Measurements from ENCODE around the gene CACNB3. TPM values are rescaled to one million over a fixed set of nuclear protein-coding genes. Genes with fewer than 3 reads are reported as not detected.

CACNB3 gene
- total RNA-seq, 1 donor from 2014 or later = 25.0 TPM

- Histone ChIP-seq H3K27ac (no peak overlapping the region), H4K20me1 (ENCODE audit: low read depth) (peaks cover 17% of the 10 kb centered on the region), H3K4me2 (peak overlapping the region; percentile 89), H3K9me3 (ENCODE audit: low read depth) (no peaks in the 10 kb centered on the region), H3K4me3 (peak overlapping the region; percentile 79), H3K79me2 (ENCODE audit: low read depth) (peaks cover 12% of the 10 kb centered on the region), H2AFZ (replicated peaks) (peak overlapping the region; percentile 82), H3K4me1 (peaks cover 47% of the 10 kb centered on the region), H3F3A (ENCODE audit: low read depth) (peaks cover 49% of the 10 kb centered on the region), H3K36me3 (no peaks in the 10 kb centered on the region), H3K9ac (peak overlapping the region; percentile 51), H3K27me3 (peaks cover 20% of the 10 kb centered on the region)
- H3K9me3 Mint-ChIP-seq = no peaks in the 10 kb centered on the region
- TF ChIP-seq EZH2phosphoT487 (IDR thresholded peaks at IDR 0.05) = no peak
- peak overlapping the region; percentile 77 for H3K27ac Mint-ChIP-seq
- peaks cover 66% of the 10 kb centered on the region for H3K4me1 Mint-ChIP-seq
- peaks cover 13% of the 10 kb centered on the region for H3K27me3 Mint-ChIP-seq (ENCODE audit: insufficient read depth, low read depth)
- peak; percentile 89 for DNase-seq (ENCODE audit: low spot score)
- no peaks in the 10 kb centered on the region for H3K36me3 Mint-ChIP-seq
- H3K4me3 Mint-ChIP-seq = peak overlapping the region; percentile 94
Measured at GRCh38 chr12:48815126-48816110, 2.9 kb upstream of the CACNB3 start.

GRCh38 chr12:48816143-48816854 is 2.0 kb upstream of the CACNB3 start:
- Mint-ChIP-seq H3K9me3 (no peaks in the 10 kb centered on the region), H3K4me1 (peaks cover 57% of the 10 kb centered on the region), H3K4me3 (peak overlapping the region; percentile 94), H3K36me3 (no peaks in the 10 kb centered on the region), H3K27ac (no peak overlapping the region), H3K27me3 (ENCODE audit: insufficient read depth, low read depth) (peaks cover 10% of the 10 kb centered on the region)
- no peaks in the 10 kb centered on the region for H3K36me3 ChIP-seq
- H3K27ac ChIP-seq = no peak overlapping the region
- H3K9ac ChIP-seq = no peak overlapping the region
- peak overlapping the region; percentile 79 for H3K4me3 ChIP-seq
- peaks cover 49% of the 10 kb centered on the region for H3F3A ChIP-seq (ENCODE audit: low read depth)
- H2AFZ ChIP-seq (replicated peaks) = no peak overlapping the region
- peaks cover 20% of the 10 kb centered on the region for H3K27me3 ChIP-seq
- DNase-seq (ENCODE audit: low spot score) = no peak
- peaks cover 12% of the 10 kb centered on the region for H3K79me2 ChIP-seq (ENCODE audit: low read depth)
- H3K4me2 ChIP-seq = peak overlapping the region; percentile 89
- TF ChIP-seq EZH2phosphoT487 (IDR thresholded peaks at IDR 0.05) (no peak), EZH2 (IDR thresholded peaks at IDR 0.05) (no peak), CTCF (IDR thresholded peaks at IDR 0.05) (no peak)
- peaks cover 17% of the 10 kb centered on the region for H4K20me1 ChIP-seq (ENCODE audit: low read depth)
- no peaks in the 10 kb centered on the region for H3K9me3 ChIP-seq (ENCODE audit: low read depth)
- H3K4me1 ChIP-seq = peaks cover 47% of the 10 kb centered on the region

- peak overlapping the region; percentile 46 for H3K27ac Mint-ChIP-seq
Measured at GRCh38 chr12:48818831-48819590, 715 bp downstream of the CACNB3 start.

More at GRCh38 chr12:48818831-48819590, 715 bp downstream of the CACNB3 start:
- TF ChIP-seq EZH2 (IDR thresholded peaks at IDR 0.05) = no peak
- TF ChIP-seq EZH2phosphoT487 (IDR thresholded peaks at IDR 0.05) = no peak
- TF ChIP-seq CTCF (IDR thresholded peaks at IDR 0.05) = peak; percentile 50
- no peaks in the 10 kb centered on the region for H3K9me3 Mint-ChIP-seq
- Histone ChIP-seq H3K9ac (peak overlapping the region; percentile 11), H2AFZ (replicated peaks) (peak overlapping the region; percentile 88), H3K79me2 (ENCODE audit: low read depth) (peaks cover 12% of the 10 kb centered on the region), H3K27ac (no peak overlapping the region), H3F3A (ENCODE audit: low read depth) (peaks cover 38% of the 10 kb centered on the region), H3K4me3 (peak overlapping the region; percentile 87), H4K20me1 (ENCODE audit: low read depth) (peaks cover 21% of the 10 kb centered on the region), H3K4me2 (peak overlapping the region; percentile 89), H3K4me1 (peaks cover 31% of the 10 kb centered on the region), H3K27me3 (peaks cover 20% of the 10 kb centered on the region), H3K36me3 (no peaks in the 10 kb centered on the region), H3K9me3 (ENCODE audit: low read depth) (no peaks in the 10 kb centered on the region)
- peak overlapping the region; percentile 92 for H3K4me3 Mint-ChIP-seq
- DNase-seq (ENCODE audit: low spot score) = peak; percentile 63
- H3K27me3 Mint-ChIP-seq (ENCODE audit: insufficient read depth, low read depth) = peaks cover 5% of the 10 kb centered on the region
- peaks cover 6% of the 10 kb centered on the region for H3K36me3 Mint-ChIP-seq
- H3K4me1 Mint-ChIP-seq = peaks cover 36% of the 10 kb centered on the region

All from neural progenitor cell (in vitro differentiated cells).